WTC11 (cell line): ENCODE data around the gene RPS6KA6. TPM values are rescaled to one million over a fixed set of nuclear protein-coding genes. Genes with fewer than 3 reads are reported as not detected.

Experiments
- ATAC-seq: fragments of 200-7000 bp; cut with Tn5 transposase; 2 replicates; pipeline ENCODE4 v1.10.0; 2021; ENCODE audit warnings: mild to moderate bottlenecking, moderate library complexity
- CTCF ChIA-PET: fragments of 300-600 bp; sonication (Branson Sonifier 250); formaldehyde crosslinking; loops from one replicate; lab custom pipeline; 2021; ENCODE audit warnings: antibody characterized with exemption; lab: Charles Lee
- POLR2A ChIA-PET: fragments of 350-600 bp; sonication (Branson Sonifier 250); formaldehyde crosslinking; loops from one replicate; lab custom pipeline; 2021; ENCODE audit warnings: antibody characterized with exemption; lab: Charles Lee
- DNase-seq: peaks from one replicate; pipeline ENCODE4 v3.0.0; 2021; ENCODE audit warnings: low spot score
- H3K27ac Mint-ChIP-seq: 2 replicates; pipeline ENCODE4 v1.8.0; 2021; ENCODE audit warnings: mixed read lengths
- H3K27me3 Mint-ChIP-seq: 2 replicates; pipeline ENCODE4 v1.8.0; 2021; ENCODE audit warnings: low read depth, mild to moderate bottlenecking, moderate library complexity, mixed read lengths
- H3K36me3 Mint-ChIP-seq: 2 replicates; pipeline ENCODE4 v1.8.0; 2021; ENCODE audit warnings: mixed read lengths
- H3K4me1 Mint-ChIP-seq: 2 replicates; pipeline ENCODE4 v1.8.0; 2022; ENCODE audit warnings: mixed read lengths
- H3K4me3 Mint-ChIP-seq: 2 replicates; pipeline ENCODE4 v1.8.0; 2021; ENCODE audit warnings: mild to moderate bottlenecking, moderate library complexity, mixed read lengths
- H3K9me3 Mint-ChIP-seq: 2 replicates; pipeline ENCODE4 v1.8.0; 2021; ENCODE audit warnings: mixed read lengths
- ARID4B ChIP-seq: sonication (generic); formaldehyde crosslinking; IDR thresholded peaks from 2 replicates; pipeline ENCODE4 v1.8.0; 2023; ENCODE audit warnings: missing genetic modification reagents, mild to moderate bottlenecking, borderline replicate concordance
- ATF2 ChIP-seq: sonication (generic); formaldehyde crosslinking; IDR thresholded peaks from 2 replicates; pipeline ENCODE4 v1.8.1; 2022; ENCODE audit warnings: low read depth, missing genetic modification reagents, borderline replicate concordance
- CDX4 ChIP-seq: fragments of 250-450 bp; sonication (Bioruptor Pico); IDR thresholded peaks from 2 replicates; pipeline ENCODE4 v1.9.0; 2021; ENCODE audit warnings: moderate library complexity, mild to moderate bottlenecking, inconsistent platforms, borderline replicate concordance
- MLX ChIP-seq: sonication (generic); formaldehyde crosslinking; IDR thresholded peaks from 2 replicates; pipeline ENCODE4 v1.8.1; 2023; ENCODE audit warnings: mild to moderate bottlenecking, missing genetic modification reagents, moderate library complexity
- TP53 ChIP-seq: sonication (generic); formaldehyde crosslinking; IDR thresholded peaks from 2 replicates; pipeline ENCODE4 v1.8.1; 2023; ENCODE audit warnings: mild to moderate bottlenecking, missing genetic modification reagents
- USF2 ChIP-seq: sonication (generic); formaldehyde crosslinking; IDR thresholded peaks from 2 replicates; pipeline ENCODE4 v1.8.1; 2023; ENCODE audit warnings: mild to moderate bottlenecking, missing genetic modification reagents, moderate library complexity
- ZNF425 ChIP-seq: fragments of 250-450 bp; sonication (Bioruptor Pico); conservative IDR thresholded peaks from 2 replicates; pipeline ENCODE4 v1.9.0; 2021; ENCODE audit warnings: mild to moderate bottlenecking
- total RNA-seq: library from RNA; stranded (reverse); gene quantifications from 3 replicates; pipeline ENCODE4 v1.2.3, GENCODE V29; 2021
- TF ChIP-seq, protein P1 (sequence below): sonication (generic); formaldehyde crosslinking; IDR thresholded peaks from 2 replicates; pipeline ENCODE4 v1.8.0; 2022; ENCODE audit warnings: mild to moderate bottlenecking, missing genetic modification reagents
- TF ChIP-seq, protein P2 (sequence below): sonication (generic); formaldehyde crosslinking; conservative IDR thresholded peaks from 2 replicates; pipeline ENCODE4 v1.8.1; 2023; ENCODE audit warnings: mild to moderate bottlenecking, low read depth, missing genetic modification reagents, moderate library complexity
- TF ChIP-seq, protein P3 (sequence below): fragments of 250-450 bp; sonication (Bioruptor Pico); IDR thresholded peaks from 2 replicates; pipeline ENCODE4 v2.1.2; 2022; ENCODE audit warnings: mild to moderate bottlenecking, moderate library complexity
- TF ChIP-seq, protein P4 (sequence below): sonication (generic); formaldehyde crosslinking; IDR thresholded peaks from 2 replicates; pipeline ENCODE4 v1.8.1; 2023; ENCODE audit warnings: mild to moderate bottlenecking, moderate library complexity, missing genetic modification reagents

Gene RPS6KA6
- total RNA-seq, 1 experiment from 2014 or later = 13.3 TPM

GRCh38 chrX:84175274-84175673 lies 12.7 kb downstream of the RPS6KA6 start (continued):
- TF ChIP-seq MLX (CRISPR knock-in tag) = no peak
- TF ChIP-seq, protein P1, sequence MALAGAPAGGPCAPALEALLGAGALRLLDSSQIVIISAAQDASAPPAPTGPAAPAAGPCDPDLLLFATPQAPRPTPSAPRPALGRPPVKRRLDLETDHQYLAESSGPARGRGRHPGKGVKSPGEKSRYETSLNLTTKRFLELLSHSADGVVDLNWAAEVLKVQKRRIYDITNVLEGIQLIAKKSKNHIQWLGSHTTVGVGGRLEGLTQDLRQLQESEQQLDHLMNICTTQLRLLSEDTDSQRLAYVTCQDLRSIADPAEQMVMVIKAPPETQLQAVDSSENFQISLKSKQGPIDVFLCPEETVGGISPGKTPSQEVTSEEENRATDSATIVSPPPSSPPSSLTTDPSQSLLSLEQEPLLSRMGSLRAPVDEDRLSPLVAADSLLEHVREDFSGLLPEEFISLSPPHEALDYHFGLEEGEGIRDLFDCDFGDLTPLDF (CRISPR knock-in tag) = no peak
- TF ChIP-seq USF2 (CRISPR knock-in tag) = no peak
- no peak for TF ChIP-seq CDX4 (CRISPR knock-in tag)
- no peak for TF ChIP-seq ARID4B

- TF ChIP-seq, protein P2, sequence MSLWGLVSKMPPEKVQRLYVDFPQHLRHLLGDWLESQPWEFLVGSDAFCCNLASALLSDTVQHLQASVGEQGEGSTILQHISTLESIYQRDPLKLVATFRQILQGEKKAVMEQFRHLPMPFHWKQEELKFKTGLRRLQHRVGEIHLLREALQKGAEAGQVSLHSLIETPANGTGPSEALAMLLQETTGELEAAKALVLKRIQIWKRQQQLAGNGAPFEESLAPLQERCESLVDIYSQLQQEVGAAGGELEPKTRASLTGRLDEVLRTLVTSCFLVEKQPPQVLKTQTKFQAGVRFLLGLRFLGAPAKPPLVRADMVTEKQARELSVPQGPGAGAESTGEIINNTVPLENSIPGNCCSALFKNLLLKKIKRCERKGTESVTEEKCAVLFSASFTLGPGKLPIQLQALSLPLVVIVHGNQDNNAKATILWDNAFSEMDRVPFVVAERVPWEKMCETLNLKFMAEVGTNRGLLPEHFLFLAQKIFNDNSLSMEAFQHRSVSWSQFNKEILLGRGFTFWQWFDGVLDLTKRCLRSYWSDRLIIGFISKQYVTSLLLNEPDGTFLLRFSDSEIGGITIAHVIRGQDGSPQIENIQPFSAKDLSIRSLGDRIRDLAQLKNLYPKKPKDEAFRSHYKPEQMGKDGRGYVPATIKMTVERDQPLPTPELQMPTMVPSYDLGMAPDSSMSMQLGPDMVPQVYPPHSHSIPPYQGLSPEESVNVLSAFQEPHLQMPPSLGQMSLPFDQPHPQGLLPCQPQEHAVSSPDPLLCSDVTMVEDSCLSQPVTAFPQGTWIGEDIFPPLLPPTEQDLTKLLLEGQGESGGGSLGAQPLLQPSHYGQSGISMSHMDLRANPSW (CRISPR knock-in tag) = no peak
- no peak for TF ChIP-seq ZNF425 (CRISPR knock-in tag)
- TF ChIP-seq TP53 (CRISPR knock-in tag) = no peak
- no peak for TF ChIP-seq ATF2 (CRISPR knock-in tag)
- TF ChIP-seq, protein P3, sequence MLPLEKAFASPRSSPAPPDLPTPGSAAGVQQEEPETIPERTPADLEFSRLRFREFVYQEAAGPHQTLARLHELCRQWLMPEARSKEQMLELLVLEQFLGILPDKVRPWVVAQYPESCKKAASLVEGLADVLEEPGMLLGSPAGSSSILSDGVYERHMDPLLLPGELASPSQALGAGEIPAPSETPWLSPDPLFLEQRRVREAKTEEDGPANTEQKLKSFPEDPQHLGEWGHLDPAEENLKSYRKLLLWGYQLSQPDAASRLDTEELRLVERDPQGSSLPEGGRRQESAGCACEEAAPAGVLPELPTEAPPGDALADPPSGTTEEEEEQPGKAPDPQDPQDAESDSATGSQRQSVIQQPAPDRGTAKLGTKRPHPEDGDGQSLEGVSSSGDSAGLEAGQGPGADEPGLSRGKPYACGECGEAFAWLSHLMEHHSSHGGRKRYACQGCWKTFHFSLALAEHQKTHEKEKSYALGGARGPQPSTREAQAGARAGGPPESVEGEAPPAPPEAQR (CRISPR knock-in tag) = no peak
- TF ChIP-seq, protein P4, sequence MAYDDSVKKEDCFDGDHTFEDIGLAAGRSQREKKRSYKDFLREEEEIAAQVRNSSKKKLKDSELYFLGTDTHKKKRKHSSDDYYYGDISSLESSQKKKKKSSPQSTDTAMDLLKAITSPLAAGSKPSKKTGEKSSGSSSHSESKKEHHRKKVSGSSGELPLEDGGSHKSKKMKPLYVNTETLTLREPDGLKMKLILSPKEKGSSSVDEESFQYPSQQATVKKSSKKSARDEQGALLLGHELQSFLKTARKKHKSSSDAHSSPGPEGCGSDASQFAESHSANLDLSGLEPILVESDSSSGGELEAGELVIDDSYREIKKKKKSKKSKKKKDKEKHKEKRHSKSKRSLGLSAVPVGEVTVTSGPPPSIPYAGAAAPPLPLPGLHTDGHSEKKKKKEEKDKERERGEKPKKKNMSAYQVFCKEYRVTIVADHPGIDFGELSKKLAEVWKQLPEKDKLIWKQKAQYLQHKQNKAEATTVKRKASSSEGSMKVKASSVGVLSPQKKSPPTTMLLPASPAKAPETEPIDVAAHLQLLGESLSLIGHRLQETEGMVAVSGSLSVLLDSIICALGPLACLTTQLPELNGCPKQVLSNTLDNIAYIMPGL = no peak
- ChIA-PET CTCF (no interaction called here), POLR2A (no interaction called here)
- Mint-ChIP-seq H3K4me3 (no peak overlapping the region), H3K27me3 (no peaks in the 10 kb centered on the region), H3K9me3 (no peaks in the 10 kb centered on the region), H3K36me3 (no peaks in the 10 kb centered on the region), H3K27ac (no peak overlapping the region), H3K4me1 (no peaks in the 10 kb centered on the region)
- DNase-seq = no peak
- no peak for ATAC-seq
These were observed 13.7 kb downstream of the RPS6KA6 start for GRCh38 chrX:84174348-84174747.
